Measurements from ENCODE around the gene TPO. TPM values are rescaled to one million over a fixed set of nuclear protein-coding genes. Genes with fewer than 3 reads are reported as not detected.

Gene TPO
- total and polyA plus RNA-seq, 4 donors: not detected

DNA sequence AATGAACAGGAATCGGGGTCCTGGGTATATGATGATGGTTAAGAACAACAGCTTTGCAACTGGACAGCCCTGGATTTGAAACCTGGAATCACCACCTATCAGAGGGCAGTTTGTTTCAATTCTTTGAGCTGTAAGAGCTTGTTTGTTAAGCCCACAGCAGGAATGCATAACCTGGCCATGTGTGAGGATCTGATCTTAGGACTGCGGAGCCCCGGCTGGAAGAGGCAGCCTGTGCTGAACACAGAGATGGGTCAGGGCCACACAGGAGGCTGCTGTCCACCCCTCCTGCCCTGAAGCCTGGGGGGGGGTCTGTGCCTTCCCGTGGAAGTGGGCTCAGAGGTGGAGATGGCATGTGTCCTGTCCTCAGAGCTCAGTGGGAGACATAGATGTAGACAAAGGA lies 24.3 kb downstream of the TPO start:
- Histone ChIP-seq H3K9me3 (ENCODE audit: control insufficient read depth in 4 of 4, low read length in 3 of 4) (no peaks in the 10 kb centered on the region), H3K27ac (ENCODE audit: low read depth in 1 of 2, low read length in 2 of 2) (no peak overlapping the region), H3K4me3 (ENCODE audit: low read depth in 1 of 3, low read length in 3 of 3) (no peak overlapping the region), H3K9ac (ENCODE audit: low read depth in 1 of 2, low read length in 2 of 2) (no peak overlapping the region), H3K27me3 (ENCODE audit: control insufficient read depth in 4 of 4, insufficient read depth in 4 of 4, low read length in 3 of 4) (no peaks in the 10 kb centered on the region), H3K4me1 (ENCODE audit: control insufficient read depth in 4 of 4, insufficient read depth in 4 of 4, low read length in 3 of 4) (no peaks in the 10 kb centered on the region), H3K36me3 (ENCODE audit: control insufficient read depth in 4 of 4, insufficient read depth in 3 of 4, low read depth in 1 of 4, low read length in 3 of 4) (no peaks in the 10 kb centered on the region)
- no peak for TF ChIP-seq ZBTB33 (IDR thresholded peaks at IDR 0.05)
- TF ChIP-seq FOXA1 (IDR thresholded peaks at IDR 0.05): no peak
- no peak for TF ChIP-seq MAX (IDR thresholded peaks at IDR 0.05)
- TF ChIP-seq RXRA (IDR thresholded peaks at IDR 0.05): no peak
- no peak for TF ChIP-seq ATF3 (IDR thresholded peaks at IDR 0.05)
- no peak for TF ChIP-seq HNF4A (conservative IDR thresholded peaks at IDR 0.05)
- no peak for TF ChIP-seq GABPA (IDR thresholded peaks at IDR 0.05 in 1 of 2, conservative IDR thresholded peaks at IDR 0.05 in 1 of 2)
- no peak for TF ChIP-seq YY1 (IDR thresholded peaks at IDR 0.05)
- TF ChIP-seq, protein P1, sequence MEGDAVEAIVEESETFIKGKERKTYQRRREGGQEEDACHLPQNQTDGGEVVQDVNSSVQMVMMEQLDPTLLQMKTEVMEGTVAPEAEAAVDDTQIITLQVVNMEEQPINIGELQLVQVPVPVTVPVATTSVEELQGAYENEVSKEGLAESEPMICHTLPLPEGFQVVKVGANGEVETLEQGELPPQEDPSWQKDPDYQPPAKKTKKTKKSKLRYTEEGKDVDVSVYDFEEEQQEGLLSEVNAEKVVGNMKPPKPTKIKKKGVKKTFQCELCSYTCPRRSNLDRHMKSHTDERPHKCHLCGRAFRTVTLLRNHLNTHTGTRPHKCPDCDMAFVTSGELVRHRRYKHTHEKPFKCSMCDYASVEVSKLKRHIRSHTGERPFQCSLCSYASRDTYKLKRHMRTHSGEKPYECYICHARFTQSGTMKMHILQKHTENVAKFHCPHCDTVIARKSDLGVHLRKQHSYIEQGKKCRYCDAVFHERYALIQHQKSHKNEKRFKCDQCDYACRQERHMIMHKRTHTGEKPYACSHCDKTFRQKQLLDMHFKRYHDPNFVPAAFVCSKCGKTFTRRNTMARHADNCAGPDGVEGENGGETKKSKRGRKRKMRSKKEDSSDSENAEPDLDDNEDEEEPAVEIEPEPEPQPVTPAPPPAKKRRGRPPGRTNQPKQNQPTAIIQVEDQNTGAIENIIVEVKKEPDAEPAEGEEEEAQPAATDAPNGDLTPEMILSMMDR (IDR thresholded peaks at IDR 0.05; ENCODE audit: low read depth, low read length, missing input control): no peak
- TF ChIP-seq FOXA2 (IDR thresholded peaks at IDR 0.05): no peak
- no peak for TF ChIP-seq SP1 (IDR thresholded peaks at IDR 0.05)
- no peak for TF ChIP-seq EGR1 (IDR thresholded peaks at IDR 0.05; ENCODE audit: low read depth in 2 of 2)
- no peak for TF ChIP-seq NR2F2 (IDR thresholded peaks at IDR 0.05)
- no peak for TF ChIP-seq HNF4G (IDR thresholded peaks at IDR 0.05)
- no peak for DNase-seq (ENCODE audit: low spot score)
- 79% methylated on average over 4 of the region's 4 CpGs for WGBS

- no peak for DNase-seq (ENCODE audit: low spot score)
- WGBS: 79% methylated on average over 6 of the region's 6 CpGs
Measured at GRCh38 chr2:1438972-1439371, 25.7 kb downstream of the TPO start.

More at GRCh38 chr2:1438972-1439371, 25.7 kb downstream of the TPO start:
- no peaks in the 10 kb centered on the region for H3K9me3 ChIP-seq (ENCODE audit: control insufficient read depth in 4 of 4, low read length in 3 of 4)
- no peaks in the 10 kb centered on the region for H3K36me3 ChIP-seq (ENCODE audit: control insufficient read depth in 4 of 4, insufficient read depth in 3 of 4, low read depth in 1 of 4, low read length in 3 of 4)
- no peak overlapping the region for H3K27ac ChIP-seq (ENCODE audit: low read depth in 1 of 2, low read length in 2 of 2)
- H3K4me1 ChIP-seq (ENCODE audit: control insufficient read depth in 4 of 4, insufficient read depth in 4 of 4, low read length in 3 of 4): no peaks in the 10 kb centered on the region
- H3K9ac ChIP-seq (ENCODE audit: low read depth in 1 of 2, low read length in 2 of 2): no peak overlapping the region
- H3K4me3 ChIP-seq (ENCODE audit: low read depth in 1 of 3, low read length in 3 of 3): no peak overlapping the region
- H3K27me3 ChIP-seq (ENCODE audit: control insufficient read depth in 4 of 4, insufficient read depth in 4 of 4, low read length in 3 of 4): no peaks in the 10 kb centered on the region
- TF ChIP-seq ATF3 (IDR thresholded peaks at IDR 0.05) (no peak), FOXA2 (IDR thresholded peaks at IDR 0.05) (no peak), RXRA (IDR thresholded peaks at IDR 0.05) (no peak), MAX (IDR thresholded peaks at IDR 0.05) (no peak), REST (IDR thresholded peaks at IDR 0.05) (no peak), NR2F2 (IDR thresholded peaks at IDR 0.05) (no peak), YY1 (IDR thresholded peaks at IDR 0.05) (no peak), JUND (IDR thresholded peaks at IDR 0.05) (no peak), ZBTB33 (IDR thresholded peaks at IDR 0.05) (no peak)

All from liver (tissue), 9 donors.